K562 (cell line): ENCODE results near the gene ACOT9. TPM values are rescaled to one million over a fixed set of nuclear protein-coding genes. Genes with fewer than 3 reads are reported as not detected.

ENCODE experiments used
- BRCA1 ChIP-seq, 2 experiments: fragments of 450-650 bp in 1 of 2; sonication (generic) in 1 of 2; formaldehyde crosslinking in 1 of 2; IDR thresholded peaks; 2 replicates each; pipeline versions ENCODE4 v1.5.0 to v1.6.1; 2017 to 2020; ENCODE audit warnings: mild to moderate bottlenecking in 1 of 2, missing genetic modification reagents in 1 of 2
- CTBP1 ChIP-seq: fragments of 450-650 bp; IDR thresholded peaks from 2 replicates; pipeline ENCODE4 v1.6.1; 2016; ENCODE audit warnings: borderline replicate concordance
- CXXC5 ChIP-seq: fragments of 250-450 bp; sonication (Bioruptor Pico); IDR thresholded peaks from 2 replicates; pipeline ENCODE4 v1.8.0; 2022; ENCODE audit warnings: inconsistent platforms, mild to moderate bottlenecking, moderate library complexity
- DDX20 ChIP-seq: fragments of 450-650 bp; IDR thresholded peaks from 2 replicates; pipeline ENCODE4 v1.6.1; 2016; ENCODE audit warnings: missing genetic modification characterization, low read depth, mild to moderate bottlenecking, missing compliant biosample characterization, moderate library complexity
- EP400 ChIP-seq: fragments of 450-650 bp; IDR thresholded peaks from 2 replicates; pipeline ENCODE4 v1.6.1; 2017; ENCODE audit warnings: antibody characterized with exemption, mild to moderate bottlenecking, moderate library complexity
- EZH2 ChIP-seq: IDR thresholded peaks from 2 replicates; pipeline ENCODE4 v1.6.1; 2012; ENCODE audit warnings: low read depth, mild to moderate bottlenecking, inconsistent platforms, low read length, borderline replicate concordance
- HNRNPUL1 ChIP-seq: fragments of 200-400 bp; formaldehyde crosslinking; IDR thresholded peaks from 2 replicates; pipeline ENCODE4 v1.6.1; 2017; ENCODE audit warnings: low read length
- MYC ChIP-seq, 2 experiments: fragments of 250-450 bp in 1 of 2; sonication (Bioruptor Pico) in 1 of 2; IDR thresholded peaks; 2 replicates each; pipeline versions ENCODE4 v1.5.1 to v1.6.1; 2012 to 2021; ENCODE audit warnings: low read depth in 2 of 2, borderline replicate concordance in 1 of 2, improper control_type of control experiment in 1 of 2, low read length in 1 of 2, mild to moderate bottlenecking in 1 of 2, moderate library complexity in 1 of 2
- NCOA6 ChIP-seq: fragments of 450-650 bp; IDR thresholded peaks from 2 replicates; pipeline ENCODE4 v1.6.1; 2017; ENCODE audit warnings: mild to moderate bottlenecking
- NRF1 ChIP-seq, 2 experiments: fragments of 450-650 bp; IDR thresholded peaks in 1 of 2; conservative IDR thresholded peaks in 1 of 2; 2 replicates each; pipeline ENCODE4 v1.6.1; 2014; ENCODE audit warnings: mild to moderate bottlenecking in 2 of 2
- SIRT6 ChIP-seq: IDR thresholded peaks from one replicate; pipeline ENCODE4 v1.6.1; 2012; ENCODE audit warnings: low read depth, mild to moderate bottlenecking, control low read depth, inconsistent platforms, low read length, moderate library complexity
- SOX6 ChIP-seq: fragments of 450-650 bp; IDR thresholded peaks from 2 replicates; pipeline ENCODE4 v1.6.1; 2014; ENCODE audit warnings: mild to moderate bottlenecking
- TARDBP ChIP-seq: fragments of 450-650 bp; IDR thresholded peaks from 2 replicates; pipeline ENCODE4 v1.6.1; 2016
- ZBTB7A ChIP-seq: IDR thresholded peaks from 2 replicates; pipeline ENCODE4 v1.6.1; 2011; ENCODE audit warnings: low read depth, mild to moderate bottlenecking, low read length, moderate library complexity, borderline replicate concordance; ENCODE audit not compliant: control insufficient read depth
- ZKSCAN1 ChIP-seq: fragments of 150-350 bp; IDR thresholded peaks from 2 replicates; pipeline ENCODE4 v1.6.1; 2016; ENCODE audit warnings: low read depth, low read length
- ZNF197 ChIP-seq: fragments of 200-800 bp; sonication (Bioruptor generic); IDR thresholded peaks from 2 replicates; pipeline ENCODE4 v1.6.1; 2016; ENCODE audit warnings: low read depth, missing genetic modification characterization, missing compliant biosample characterization
- ZNF644 ChIP-seq: fragments of 200-800 bp; sonication (Bioruptor generic); IDR thresholded peaks from 2 replicates; pipeline ENCODE4 v1.6.1; 2016; ENCODE audit warnings: low read depth, missing genetic modification characterization, missing compliant biosample characterization
- polyA plus RNA-seq, 8 experiments: library from polyadenylated mRNA; depleted of rRNA in 4 of 8; stranded (reverse) in 5 of 8; unstranded in 3 of 8; fragments of >200 nt; fragmentation: Nextera tagmentation in 2 of 8; fragmentation: Illumina TruSeq in 1 of 8; extraction: Ambion mirVana in 2 of 8; extraction: Trizol in 1 of 8; gene quantifications; 2 replicates each; pipeline versions ENCODE4 v1.2.1 to v1.2.3, GENCODE V29; 2011 to 2014; ENCODE audit warnings: inconsistent platforms in 1 of 8, missing spikeins in 1 of 8
- total RNA-seq, 7 experiments: library from RNA; depleted of rRNA in 6 of 7; stranded (reverse); fragments of >200 nt in 6 of 7; fragmentation: Illumina TruSeq in 2 of 7; extraction: Trizol in 2 of 7; gene quantifications; 2 replicates each; pipeline versions ENCODE4 v1.2.1 to v1.2.3, GENCODE V29; 2011 to 2021; ENCODE audit warnings: low replicate concordance in 1 of 7
- TF ChIP-seq, protein P1 (sequence below): fragments of 200-600 bp; sonication (generic); IDR thresholded peaks from one replicate; pipeline ENCODE4 v1.6.1; 2012; ENCODE audit warnings: mild to moderate bottlenecking, low read depth, low read length, inconsistent platforms

Gene ACOT9
- total and polyA plus RNA-seq, 9 of the 15 experiments (the other 6 are each of a cell fraction or from before 2014, with no cell fraction given) = 31.2 to 80.9 (median 45.3) TPM

DNA sequence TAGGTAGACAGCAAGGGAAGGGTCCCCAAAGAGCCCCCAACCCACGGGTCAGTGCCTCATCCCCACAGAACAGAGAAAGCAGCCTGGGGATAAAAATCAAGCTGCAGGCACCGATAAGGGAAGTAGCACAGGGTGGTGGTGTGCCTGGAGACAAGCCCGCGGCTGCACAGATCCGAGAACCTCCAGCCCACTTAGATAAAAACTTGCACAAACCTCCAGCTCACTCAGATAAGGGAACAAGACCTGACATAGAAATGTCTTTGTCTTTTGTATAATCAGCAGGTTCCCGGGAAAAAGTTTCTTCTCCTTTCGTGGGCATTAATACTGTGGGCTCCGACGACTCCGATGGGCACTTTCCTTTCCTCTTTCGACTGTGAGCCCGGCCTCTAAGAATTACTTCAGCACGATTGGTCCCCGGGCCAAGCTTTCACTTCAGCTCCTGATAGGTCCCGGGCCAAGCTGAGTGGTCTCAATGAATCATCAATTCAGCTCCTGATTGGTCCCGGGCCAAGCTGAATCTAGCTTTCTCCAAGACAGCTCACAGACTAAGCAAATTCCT is 43.4 kb downstream of the ACOT9 start (continued):
- TF ChIP-seq SOX6 = peak; percentile 92
- no peak for TF ChIP-seq NCOA6
- no peak for TF ChIP-seq HNRNPUL1
- TF ChIP-seq CXXC5 = peak; percentile 51
- TF ChIP-seq CTBP1 = peak; percentile 57; the same call in 1 of the 2 replicates
- no peak for TF ChIP-seq EZH2
- TF ChIP-seq, protein P1, sequence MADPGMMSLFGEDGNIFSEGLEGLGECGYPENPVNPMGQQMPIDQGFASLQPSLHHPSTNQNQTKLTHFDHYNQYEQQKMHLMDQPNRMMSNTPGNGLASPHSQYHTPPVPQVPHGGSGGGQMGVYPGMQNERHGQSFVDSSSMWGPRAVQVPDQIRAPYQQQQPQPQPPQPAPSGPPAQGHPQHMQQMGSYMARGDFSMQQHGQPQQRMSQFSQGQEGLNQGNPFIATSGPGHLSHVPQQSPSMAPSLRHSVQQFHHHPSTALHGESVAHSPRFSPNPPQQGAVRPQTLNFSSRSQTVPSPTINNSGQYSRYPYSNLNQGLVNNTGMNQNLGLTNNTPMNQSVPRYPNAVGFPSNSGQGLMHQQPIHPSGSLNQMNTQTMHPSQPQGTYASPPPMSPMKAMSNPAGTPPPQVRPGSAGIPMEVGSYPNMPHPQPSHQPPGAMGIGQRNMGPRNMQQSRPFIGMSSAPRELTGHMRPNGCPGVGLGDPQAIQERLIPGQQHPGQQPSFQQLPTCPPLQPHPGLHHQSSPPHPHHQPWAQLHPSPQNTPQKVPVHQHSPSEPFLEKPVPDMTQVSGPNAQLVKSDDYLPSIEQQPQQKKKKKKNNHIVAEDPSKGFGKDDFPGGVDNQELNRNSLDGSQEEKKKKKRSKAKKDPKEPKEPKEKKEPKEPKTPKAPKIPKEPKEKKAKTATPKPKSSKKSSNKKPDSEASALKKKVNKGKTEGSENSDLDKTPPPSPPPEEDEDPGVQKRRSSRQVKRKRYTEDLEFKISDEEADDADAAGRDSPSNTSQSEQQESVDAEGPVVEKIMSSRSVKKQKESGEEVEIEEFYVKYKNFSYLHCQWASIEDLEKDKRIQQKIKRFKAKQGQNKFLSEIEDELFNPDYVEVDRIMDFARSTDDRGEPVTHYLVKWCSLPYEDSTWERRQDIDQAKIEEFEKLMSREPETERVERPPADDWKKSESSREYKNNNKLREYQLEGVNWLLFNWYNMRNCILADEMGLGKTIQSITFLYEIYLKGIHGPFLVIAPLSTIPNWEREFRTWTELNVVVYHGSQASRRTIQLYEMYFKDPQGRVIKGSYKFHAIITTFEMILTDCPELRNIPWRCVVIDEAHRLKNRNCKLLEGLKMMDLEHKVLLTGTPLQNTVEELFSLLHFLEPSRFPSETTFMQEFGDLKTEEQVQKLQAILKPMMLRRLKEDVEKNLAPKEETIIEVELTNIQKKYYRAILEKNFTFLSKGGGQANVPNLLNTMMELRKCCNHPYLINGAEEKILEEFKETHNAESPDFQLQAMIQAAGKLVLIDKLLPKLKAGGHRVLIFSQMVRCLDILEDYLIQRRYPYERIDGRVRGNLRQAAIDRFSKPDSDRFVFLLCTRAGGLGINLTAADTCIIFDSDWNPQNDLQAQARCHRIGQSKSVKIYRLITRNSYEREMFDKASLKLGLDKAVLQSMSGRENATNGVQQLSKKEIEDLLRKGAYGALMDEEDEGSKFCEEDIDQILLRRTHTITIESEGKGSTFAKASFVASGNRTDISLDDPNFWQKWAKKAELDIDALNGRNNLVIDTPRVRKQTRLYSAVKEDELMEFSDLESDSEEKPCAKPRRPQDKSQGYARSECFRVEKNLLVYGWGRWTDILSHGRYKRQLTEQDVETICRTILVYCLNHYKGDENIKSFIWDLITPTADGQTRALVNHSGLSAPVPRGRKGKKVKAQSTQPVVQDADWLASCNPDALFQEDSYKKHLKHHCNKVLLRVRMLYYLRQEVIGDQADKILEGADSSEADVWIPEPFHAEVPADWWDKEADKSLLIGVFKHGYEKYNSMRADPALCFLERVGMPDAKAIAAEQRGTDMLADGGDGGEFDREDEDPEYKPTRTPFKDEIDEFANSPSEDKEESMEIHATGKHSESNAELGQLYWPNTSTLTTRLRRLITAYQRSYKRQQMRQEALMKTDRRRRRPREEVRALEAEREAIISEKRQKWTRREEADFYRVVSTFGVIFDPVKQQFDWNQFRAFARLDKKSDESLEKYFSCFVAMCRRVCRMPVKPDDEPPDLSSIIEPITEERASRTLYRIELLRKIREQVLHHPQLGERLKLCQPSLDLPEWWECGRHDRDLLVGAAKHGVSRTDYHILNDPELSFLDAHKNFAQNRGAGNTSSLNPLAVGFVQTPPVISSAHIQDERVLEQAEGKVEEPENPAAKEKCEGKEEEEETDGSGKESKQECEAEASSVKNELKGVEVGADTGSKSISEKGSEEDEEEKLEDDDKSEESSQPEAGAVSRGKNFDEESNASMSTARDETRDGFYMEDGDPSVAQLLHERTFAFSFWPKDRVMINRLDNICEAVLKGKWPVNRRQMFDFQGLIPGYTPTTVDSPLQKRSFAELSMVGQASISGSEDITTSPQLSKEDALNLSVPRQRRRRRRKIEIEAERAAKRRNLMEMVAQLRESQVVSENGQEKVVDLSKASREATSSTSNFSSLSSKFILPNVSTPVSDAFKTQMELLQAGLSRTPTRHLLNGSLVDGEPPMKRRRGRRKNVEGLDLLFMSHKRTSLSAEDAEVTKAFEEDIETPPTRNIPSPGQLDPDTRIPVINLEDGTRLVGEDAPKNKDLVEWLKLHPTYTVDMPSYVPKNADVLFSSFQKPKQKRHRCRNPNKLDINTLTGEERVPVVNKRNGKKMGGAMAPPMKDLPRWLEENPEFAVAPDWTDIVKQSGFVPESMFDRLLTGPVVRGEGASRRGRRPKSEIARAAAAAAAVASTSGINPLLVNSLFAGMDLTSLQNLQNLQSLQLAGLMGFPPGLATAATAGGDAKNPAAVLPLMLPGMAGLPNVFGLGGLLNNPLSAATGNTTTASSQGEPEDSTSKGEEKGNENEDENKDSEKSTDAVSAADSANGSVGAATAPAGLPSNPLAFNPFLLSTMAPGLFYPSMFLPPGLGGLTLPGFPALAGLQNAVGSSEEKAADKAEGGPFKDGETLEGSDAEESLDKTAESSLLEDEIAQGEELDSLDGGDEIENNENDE = no peak
- no peak for TF ChIP-seq TARDBP
- TF ChIP-seq ZBTB7A = peak; percentile 90
- TF ChIP-seq BRCA1 (IDR thresholded peaks at IDR 0.05) = no peak
- TF ChIP-seq BRCA1 (CRISPR knock-in tag; IDR thresholded peaks at IDR 0.05) = no peak
- no peak for TF ChIP-seq SIRT6
- TF ChIP-seq NRF1 (conservative IDR thresholded peaks at IDR 0.05 in 1 of 2, IDR thresholded peaks at IDR 0.05 in 1 of 2) = peak in 1 of 2 experiments; percentile 30; a peak in 1 of 4 replicates
- no peak for TF ChIP-seq MYC (IDR thresholded peaks at IDR 0.05; ENCODE audit: low read depth, low read length)
- TF ChIP-seq MYC (CRISPR knock-in tag; IDR thresholded peaks at IDR 0.05; ENCODE audit: borderline replicate concordance, low read depth) = no peak
- no peak for TF ChIP-seq ZKSCAN1
- TF ChIP-seq EP400 = no peak
- 0 out of 2 replicates have a peak, but pooled peaks have one; percentile 48 for TF ChIP-seq ZNF197 (CRISPR knock-in tag)
- TF ChIP-seq ZNF644 (tag) = 0 out of 2 replicates have a peak, but pooled peaks have one; percentile 62
- TF ChIP-seq DDX20 (tag) = no peak
